ENCODE data around the gene RAB11FIP4.
A peak's percentile ranks its signal among the peaks of the same experiment; 100 is the strongest.

The RAB11FIP4 gene

DNA sequence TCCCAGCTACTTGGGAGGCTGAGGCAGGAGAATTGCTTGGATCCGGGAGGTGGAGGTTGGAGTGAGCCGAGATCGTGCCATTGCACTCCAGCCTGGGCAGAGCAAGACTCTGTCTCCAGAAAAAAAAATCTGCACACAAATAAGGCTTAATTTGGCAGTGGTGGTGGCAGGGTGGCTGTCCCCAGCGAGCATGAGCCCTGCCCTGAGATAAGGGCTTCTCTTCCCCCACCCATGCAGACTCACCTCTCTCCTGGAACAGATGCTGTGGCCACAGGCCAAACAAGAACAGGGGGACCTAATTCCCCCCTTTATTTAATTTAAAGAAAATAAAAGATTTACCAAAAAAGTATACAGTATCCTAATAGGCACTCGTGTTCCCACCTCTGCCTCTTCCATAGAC is 157.2 kb downstream of the RAB11FIP4 start:
- DNase-seq (ENCODE audit: low spot score) = no peak

- DNase-seq (ENCODE audit: low spot score) = peak; percentile 10
Measured at GRCh38 chr17:31549121-31549524, 157.6 kb downstream of the RAB11FIP4 start.

DNA sequence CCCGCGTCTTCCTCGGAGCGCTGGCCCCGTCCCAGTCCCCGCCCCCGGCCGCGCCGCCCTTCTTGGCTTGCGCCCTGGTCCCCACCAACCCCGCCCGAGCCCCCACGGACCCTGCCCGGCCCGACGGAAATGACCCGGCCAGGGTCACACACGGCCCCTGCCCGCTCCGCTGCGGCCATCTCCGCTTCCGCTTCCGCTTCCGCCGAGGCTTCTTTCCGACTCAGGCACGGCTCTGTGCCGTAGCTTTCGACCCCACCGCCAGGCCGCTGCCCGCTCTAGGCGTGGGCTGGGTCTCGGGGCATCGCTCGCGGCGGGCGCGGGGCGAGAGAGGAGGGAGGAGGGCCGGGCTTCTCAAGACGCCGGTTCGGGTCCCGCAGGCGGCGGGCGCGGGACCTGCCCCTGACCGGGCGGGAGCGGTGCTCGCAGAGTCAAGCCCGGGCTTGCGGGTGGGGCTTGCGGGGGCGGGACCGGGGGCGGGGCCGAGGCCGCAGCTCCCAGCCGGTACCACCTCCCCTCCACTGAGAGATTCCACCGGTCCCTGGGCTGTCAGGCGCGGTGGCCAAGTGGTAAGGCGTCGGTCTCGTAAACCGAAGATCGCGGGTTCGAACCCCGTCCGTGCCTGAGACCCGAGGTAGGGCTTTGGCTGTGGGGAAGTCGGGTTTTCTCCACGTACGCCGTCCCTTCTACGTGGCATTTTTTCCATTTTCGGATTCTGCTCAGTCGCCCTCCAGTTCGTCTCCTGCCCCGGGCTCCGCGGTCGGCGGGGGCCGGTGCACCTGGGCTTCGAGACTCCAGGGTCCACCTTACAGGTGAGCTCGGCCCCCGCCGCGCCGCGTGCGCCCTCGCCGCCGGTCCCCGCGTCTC is 158.3 kb downstream of the RAB11FIP4 start:
- DNase-seq (ENCODE audit: low spot score) = peak; percentile 92

GRCh38 chr17:31550389-31551056 is 159.0 kb downstream of the RAB11FIP4 start:
- no peak for DNase-seq (ENCODE audit: low spot score)

DNA sequence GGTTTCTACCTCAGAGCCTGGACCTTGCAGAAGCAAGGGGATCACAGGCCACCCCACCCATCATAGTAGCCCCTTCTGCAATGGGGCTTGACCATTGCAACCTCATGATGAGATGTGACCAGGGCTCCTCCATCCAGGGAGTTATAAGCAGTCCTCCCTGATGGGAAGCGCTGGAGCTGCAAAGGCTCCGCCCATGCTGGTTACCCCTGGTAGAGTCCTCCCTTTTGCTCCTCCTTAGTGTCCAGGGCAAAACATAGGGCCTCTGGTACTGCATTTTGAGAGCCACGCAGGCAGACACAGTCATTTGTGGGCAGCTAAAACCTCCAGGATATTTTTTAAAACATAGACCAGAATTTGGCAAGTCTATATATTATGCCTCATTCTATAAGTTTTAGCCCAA is 161.1 kb downstream of the RAB11FIP4 start:
- no peak for DNase-seq (ENCODE audit: low spot score)

- DNase-seq (ENCODE audit: low spot score) = no peak
Measured at GRCh38 chr17:31553506-31553905, 162.0 kb downstream of the RAB11FIP4 start.

GRCh38 chr17:31554930-31555329 is 163.5 kb downstream of the RAB11FIP4 start:
- DNase-seq (ENCODE audit: low spot score) = no peak

GRCh38 chr17:31556969-31557645 is 165.6 kb downstream of the RAB11FIP4 start:
- DNase-seq (ENCODE audit: low spot score) = no peak

DNA sequence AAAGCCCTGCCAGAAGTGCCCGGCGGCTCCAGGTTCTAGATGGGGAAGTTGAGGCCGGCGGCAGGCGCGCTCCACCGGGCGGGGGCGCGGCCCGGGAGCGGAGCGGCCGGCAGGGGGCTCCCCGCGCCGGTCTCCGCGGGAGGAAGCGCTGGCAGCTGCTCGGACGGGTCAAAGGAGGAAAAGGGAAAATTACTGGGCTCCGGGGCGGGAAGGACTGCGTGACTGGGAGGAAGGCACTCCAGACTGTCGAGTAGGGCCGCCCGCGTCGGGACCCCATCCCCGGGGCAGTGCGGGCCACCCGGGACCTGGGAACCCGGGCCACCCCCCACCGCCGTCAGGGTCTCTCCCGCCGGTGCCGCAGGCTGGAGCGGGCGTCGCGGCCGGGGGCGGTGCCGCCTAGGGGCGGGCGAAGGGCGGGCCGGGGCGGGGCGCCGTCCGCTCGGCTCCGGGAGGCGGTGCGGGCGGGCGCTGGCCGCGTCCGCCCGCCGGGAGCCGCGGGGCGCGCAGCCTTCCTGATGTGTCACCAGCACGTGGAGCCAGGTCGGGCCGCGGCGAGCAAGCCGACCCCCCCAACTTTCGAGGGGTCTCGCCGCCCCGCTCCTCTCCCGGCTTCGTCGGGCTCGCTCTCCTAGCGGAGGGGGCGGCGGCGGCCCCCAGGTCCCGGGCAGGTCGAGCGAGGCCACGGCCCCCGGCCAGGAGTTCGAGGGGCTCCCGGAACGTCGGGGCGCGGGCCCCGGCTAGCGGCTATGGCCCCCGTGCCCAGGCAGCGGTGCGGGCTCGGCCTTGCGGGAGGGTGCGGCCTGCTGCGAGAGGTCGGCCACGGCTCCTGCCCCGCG is 167.5 kb downstream of the RAB11FIP4 start:
- peak; percentile 55 for DNase-seq (ENCODE audit: low spot score)

- DNase-seq (ENCODE audit: low spot score) = no peak
Measured at GRCh38 chr17:31559584-31560501, 168.4 kb downstream of the RAB11FIP4 start.

- no peak for DNase-seq (ENCODE audit: low spot score)
Measured at GRCh38 chr17:31560616-31561235, 169.3 kb downstream of the RAB11FIP4 start.

DNA sequence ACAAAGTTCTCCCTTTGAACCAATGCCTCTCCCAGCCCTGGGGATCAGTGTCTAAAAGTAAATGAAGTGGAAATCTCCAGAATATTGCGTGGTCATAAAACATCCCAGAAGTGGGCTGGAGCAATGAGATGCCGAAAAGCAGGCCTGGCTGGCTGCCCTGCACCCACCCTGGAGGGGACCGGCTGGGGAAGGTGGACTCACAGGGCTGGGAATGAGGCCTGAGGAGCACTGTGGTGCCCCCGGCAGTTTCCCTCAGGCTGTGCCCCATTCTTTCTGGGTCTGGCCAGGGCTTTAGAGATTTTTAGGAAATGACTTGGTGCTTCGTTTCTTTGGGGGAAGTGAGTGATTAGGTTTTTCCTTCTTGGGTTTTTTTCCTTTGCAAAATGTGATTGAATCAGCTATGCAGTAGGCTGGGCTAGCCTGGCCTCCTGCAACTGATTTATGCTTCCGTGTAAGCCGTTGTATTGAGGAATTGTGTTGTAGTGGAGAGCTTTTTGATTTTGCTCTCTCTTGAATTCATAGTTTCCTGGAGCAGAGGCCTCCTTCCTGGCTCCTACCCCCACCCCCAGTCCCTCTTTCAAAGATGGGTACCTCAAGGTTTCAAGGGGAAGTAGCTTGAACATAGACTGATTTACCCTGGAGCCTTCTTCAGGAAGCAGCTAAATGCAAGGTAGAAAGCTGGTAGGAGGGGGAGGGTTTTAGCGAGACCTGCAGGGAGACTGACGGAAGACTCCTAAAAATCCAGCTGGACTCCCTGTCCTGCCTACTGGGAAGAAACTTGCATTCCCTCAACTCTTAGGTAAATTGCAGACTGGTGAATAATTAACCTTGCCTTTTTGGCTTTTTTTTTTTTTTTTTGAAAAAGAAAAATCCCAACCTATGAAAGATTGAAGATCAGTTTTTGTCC is 170.2 kb downstream of the RAB11FIP4 start:
- DNase-seq (ENCODE audit: low spot score) = no peak

DNA sequence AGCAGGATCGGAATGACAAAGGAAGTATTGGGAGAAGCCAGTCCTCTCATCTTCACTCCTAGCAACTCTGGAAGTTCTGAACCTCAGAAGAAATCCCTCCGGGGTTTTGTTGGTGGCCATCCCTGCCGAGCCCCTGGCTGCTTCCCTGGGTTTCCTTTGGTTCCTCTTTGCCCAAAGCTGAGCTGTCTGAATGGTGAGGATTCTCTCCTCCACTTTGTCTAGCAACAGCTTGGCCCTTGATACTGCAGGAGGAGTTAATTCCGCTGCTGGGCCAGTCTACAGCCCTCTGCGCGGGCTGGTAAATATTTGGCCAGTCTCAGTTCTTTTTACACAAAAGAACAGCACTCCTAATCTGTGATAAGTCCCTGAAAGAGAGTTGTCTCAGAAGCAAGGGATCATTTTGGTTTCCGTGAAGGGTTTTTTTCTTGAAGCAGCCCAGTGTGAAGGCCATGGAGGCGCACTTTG is 170.9 kb downstream of the RAB11FIP4 start:
- no peak for DNase-seq (ENCODE audit: low spot score)

GRCh38 chr17:31564291-31564690 is 172.8 kb downstream of the RAB11FIP4 start:
- no peak for DNase-seq (ENCODE audit: low spot score)

DNA sequence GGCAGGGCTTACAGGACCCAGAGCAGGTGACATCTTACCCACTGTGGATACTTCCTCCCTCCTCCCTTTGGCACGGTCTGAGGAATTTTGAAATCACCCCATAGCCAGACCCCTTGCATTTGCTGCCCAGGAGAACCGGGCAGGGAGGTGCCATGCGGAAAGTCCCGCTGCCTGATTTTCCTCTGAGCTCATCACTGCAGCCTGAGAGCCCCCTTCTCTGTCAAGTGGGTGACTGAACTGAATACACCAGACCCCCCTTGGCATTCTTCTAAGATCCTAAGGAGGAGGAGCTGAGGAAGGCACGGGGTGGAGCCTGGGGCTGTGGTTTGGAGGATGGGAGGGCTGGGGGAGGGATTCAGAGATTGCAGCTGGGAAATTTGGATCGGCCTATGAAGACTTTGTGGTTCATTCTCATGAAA is 173.4 kb downstream of the RAB11FIP4 start:
- DNase-seq (ENCODE audit: low spot score) = no peak

DNA sequence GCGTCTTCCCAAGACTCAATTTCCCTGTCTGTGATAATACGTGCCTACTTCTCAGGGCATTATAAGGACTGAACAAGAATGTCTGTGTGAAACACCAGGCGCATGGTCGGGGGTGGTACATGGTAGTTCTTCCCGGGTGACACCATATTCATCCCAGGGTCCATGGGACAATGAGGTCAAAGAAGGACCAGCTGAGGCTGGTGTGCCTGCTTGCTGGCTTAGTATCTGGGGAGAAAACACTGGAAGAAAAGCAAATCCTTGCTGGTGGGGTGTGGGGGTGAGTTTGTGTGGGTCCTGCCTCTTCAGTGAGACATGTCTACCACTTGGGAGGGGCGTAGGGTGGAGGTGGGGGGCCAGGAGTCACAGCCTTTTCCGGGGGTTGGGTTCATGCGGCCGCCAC is 174.2 kb downstream of the RAB11FIP4 start:
- no peak for DNase-seq (ENCODE audit: low spot score)

DNA sequence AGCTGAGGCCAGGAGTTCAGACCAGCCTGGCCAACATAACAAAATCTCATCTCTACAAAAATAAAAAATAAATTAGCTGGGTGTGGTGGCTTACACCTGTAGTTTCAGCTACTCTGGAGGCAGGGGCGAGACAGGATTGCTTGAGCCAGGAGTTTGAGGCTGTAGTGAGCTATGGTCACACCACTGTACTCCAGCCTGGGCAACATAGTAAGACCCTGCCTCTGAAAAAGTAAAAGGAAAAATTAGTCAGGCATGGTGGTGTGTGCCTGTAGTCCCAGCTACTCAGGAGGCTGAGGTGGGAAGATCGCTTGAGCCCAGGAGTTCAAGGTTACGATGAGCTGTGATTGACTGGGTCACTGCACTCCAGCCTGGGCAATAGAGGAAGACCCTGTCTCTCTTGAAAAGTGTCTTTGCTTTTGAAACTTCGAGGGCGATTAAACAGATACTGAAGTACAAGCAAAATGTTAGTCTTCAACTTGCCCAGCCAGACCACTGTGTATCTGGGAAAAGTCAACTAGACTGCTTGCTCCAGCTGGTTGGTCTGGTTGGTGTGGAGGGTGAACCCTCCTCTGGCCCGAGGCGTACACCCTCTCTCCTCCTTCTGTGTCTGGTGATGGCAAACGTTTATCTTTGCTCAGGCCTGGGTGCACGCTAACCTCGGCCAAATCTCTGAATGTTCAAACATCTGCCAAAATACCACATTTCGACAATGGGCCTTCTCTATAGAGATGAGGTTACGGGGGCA is 174.9 kb downstream of the RAB11FIP4 start:
- DNase-seq (ENCODE audit: low spot score) = no peak

GRCh38 chr17:31566992-31567373 is 175.5 kb downstream of the RAB11FIP4 start:
- no peak for DNase-seq (ENCODE audit: low spot score)

All from CD4-positive, alpha-beta T cell treated with Interleukin-15 for 4 hours (primary cell).